WERI-Rb-1 (cell line): ENCODE results near the gene TEKT5.
"Not testable (repeated sequence)": the region's sequence is repeated elsewhere in the genome, so short reads cannot be mapped to it uniquely, and the experiment has no call there.

Source experiments
- DNase-seq: peaks from one replicate; pipeline ENCODE4 v3.0.0-alpha.2; 2020
- H3K27ac ChIP-seq: fragments of 250-450 bp; sonication (Bioruptor Pico); 2 replicates; pipeline ENCODE4 v1.5.1; 2020; ENCODE audit warnings: mild to moderate bottlenecking, moderate library complexity
- H3K27me3 ChIP-seq: fragments of 250-450 bp; sonication (Bioruptor Pico); 2 replicates; pipeline ENCODE4 v1.5.1; 2021; ENCODE audit warnings: mild to moderate bottlenecking, low read depth, moderate library complexity; ENCODE audit not compliant: insufficient read depth, severe bottlenecking
- H3K36me3 ChIP-seq: fragments of 250-450 bp; sonication (Bioruptor Pico); 2 replicates; pipeline ENCODE4 v1.5.1; 2020; ENCODE audit warnings: mild to moderate bottlenecking, moderate library complexity
- H3K4me3 ChIP-seq: 2 replicates; pipeline ENCODE4 v1.5.1; 2011; ENCODE audit warnings: low read depth, mild to moderate bottlenecking, control low read depth, low read length
- H3K9me3 ChIP-seq: fragments of 250-450 bp; sonication (Bioruptor Pico); 2 replicates; pipeline ENCODE4 v1.5.1; 2021; ENCODE audit warnings: mild to moderate bottlenecking, moderate library complexity; ENCODE audit not compliant: severe bottlenecking
- CTCF ChIP-seq: IDR thresholded peaks from 2 replicates; pipeline ENCODE4 v1.5.1; 2011; ENCODE audit warnings: low read depth, mild to moderate bottlenecking, control low read depth, inconsistent platforms, low read length

Gene TEKT5

GRCh38 chr16:10694830-10695229 lies at the start of gene TEKT5:
Gene TEKT5, minus strand, starts transcription at chr16:10694930. Its CDS starts 57 bp downstream, at chr16:10694873.
- Histone ChIP-seq H3K27ac (no peak within 1 kb of the TSS), H3K9me3 (no peaks in the 10 kb centered on the region), H3K36me3 (no peaks in the 10 kb centered on the region), H3K4me3 (no peak within 1 kb of the TSS), H3K27me3 (no peaks in the 10 kb centered on the region)
- no peak for DNase-seq
- no peak for TF ChIP-seq CTCF

- Histone ChIP-seq H3K27me3 (no peaks in the 10 kb centered on the region), H3K27ac (peak within 1 kb of the TSS; percentile 98), H3K4me3 (peak within 1 kb of the TSS; percentile 66), H3K9me3 (no peaks in the 10 kb centered on the region), H3K36me3 (peaks cover 13% of the 10 kb centered on the region)
- no peak for TF ChIP-seq CTCF
- peak; percentile 99 for DNase-seq
Measured at GRCh38 chr16:10743610-10744369, 49.1 kb upstream of the TEKT5 start, which contains the start of gene NUBP1. Gene NUBP1, plus strand, starts transcription at chr16:10743842. Its CDS starts 22 bp downstream, at chr16:10743864.

DNA sequence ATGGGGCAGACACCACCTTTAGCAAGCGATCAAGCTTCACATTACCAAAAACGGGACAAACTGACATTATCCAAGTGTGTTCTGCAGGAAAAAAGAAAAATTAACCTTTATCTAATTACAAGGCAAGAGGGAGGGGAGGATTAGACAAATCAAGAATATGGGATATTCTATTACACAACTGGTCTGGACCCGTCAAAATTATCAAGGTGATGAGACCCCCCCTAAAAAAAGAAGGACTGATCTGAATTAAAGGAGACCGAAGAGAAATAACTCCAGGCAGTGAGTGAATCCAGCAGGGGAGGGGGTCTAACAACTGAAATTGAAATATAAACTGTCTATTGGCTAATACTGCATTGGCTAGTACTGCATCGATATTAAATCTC lies 48.5 kb upstream of the TEKT5 start:
- peak overlapping the region; percentile 66 for H3K4me3 ChIP-seq
- H3K27ac ChIP-seq: peak overlapping the region; percentile 98
- DNase-seq: no peak
- H3K36me3 ChIP-seq: peaks cover 7% of the 10 kb centered on the region
- TF ChIP-seq CTCF: no peak
- H3K9me3 ChIP-seq: no peaks in the 10 kb centered on the region
- H3K27me3 ChIP-seq: no peaks in the 10 kb centered on the region

DNA sequence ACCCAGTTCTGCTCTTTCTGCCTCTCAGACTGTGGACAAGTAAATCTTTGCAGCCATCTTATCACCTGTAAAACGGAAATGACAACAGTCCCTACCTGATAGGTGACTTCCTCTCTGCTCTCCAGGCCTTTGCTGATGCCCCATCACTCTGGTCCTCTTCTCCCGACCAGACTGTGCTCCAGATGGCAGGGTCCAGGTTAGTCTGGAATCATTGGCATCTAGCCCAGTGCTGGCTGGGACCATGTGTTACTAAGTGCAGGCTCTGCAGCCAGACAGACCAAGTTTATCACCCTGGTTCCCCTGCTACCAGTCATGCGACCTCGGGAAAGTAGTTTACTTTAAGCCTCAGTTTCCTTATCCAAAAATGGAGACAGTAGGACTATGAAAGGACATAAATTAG lies 47.1 kb upstream of the TEKT5 start:
- no peaks in the 10 kb centered on the region; the same call in none of the 2 replicates for H3K36me3 ChIP-seq

DNA sequence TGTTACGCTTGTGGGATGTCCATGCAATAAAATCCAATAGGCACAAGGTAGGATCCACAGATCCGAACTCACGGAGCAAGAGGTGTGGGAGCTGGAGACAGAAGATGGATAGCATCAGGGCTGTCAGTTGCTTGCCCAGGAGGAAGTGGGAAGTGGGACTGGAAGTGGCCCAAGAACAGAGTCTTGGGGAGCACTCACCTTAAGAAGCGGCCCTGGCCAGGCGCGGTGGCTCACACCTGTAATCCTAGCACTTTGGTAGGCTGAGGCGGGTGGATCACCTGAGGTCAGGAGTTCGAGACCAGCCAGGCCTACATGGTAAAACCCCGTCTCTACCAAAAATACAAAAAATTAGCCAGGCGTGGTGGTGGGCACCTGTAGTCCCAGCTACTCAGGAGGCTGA lies 46.5 kb upstream of the TEKT5 start:
- H3K9me3 ChIP-seq, H3K27me3 ChIP-seq, DNase-seq, H3K4me3 ChIP-seq, H3K36me3 ChIP-seq, H3K27ac ChIP-seq: not testable (repeated sequence)

More for the DNA sequence above, 47.1 kb upstream of the TEKT5 start:
- Histone ChIP-seq H3K4me3 (no peak overlapping the region), H3K27ac (no peak overlapping the region), H3K27me3 (no peaks in the 10 kb centered on the region), H3K9me3 (no peaks in the 10 kb centered on the region)
- DNase-seq: no peak
- no peak for TF ChIP-seq CTCF

- H3K27me3 ChIP-seq: no peaks in the 10 kb centered on the region
- H3K27ac ChIP-seq: no peak overlapping the region
- no peak for DNase-seq
- no peaks in the 10 kb centered on the region; the same call in 1 of the 2 replicates for H3K36me3 ChIP-seq
- no peak overlapping the region for H3K4me3 ChIP-seq
- no peaks in the 10 kb centered on the region for H3K9me3 ChIP-seq
- no peak for TF ChIP-seq CTCF
Measured at GRCh38 chr16:10740845-10741208, 46.1 kb upstream of the TEKT5 start.
